SU-DHL-6 (cell line): ENCODE data around the gene ZNF667.

ENCODE experiments used
- H2AFZ ChIP-seq: fragments of 200-600 bp; sonication (generic); 2 replicates; pipeline ENCODE4 v1.6.1; 2014; ENCODE audit warnings: low read depth, mild to moderate bottlenecking, moderate library complexity, mixed read lengths, antibody characterized with exemption, low read length; ENCODE audit not compliant: severe bottlenecking
- H3F3A ChIP-seq: fragments of 200-600 bp; shearing (Covaris generic); 2 replicates; pipeline ENCODE4 v1.6.0; 2016; ENCODE audit warnings: antibody characterized with exemption, mild to moderate bottlenecking; ENCODE audit not compliant: insufficient read depth
- H3K27ac ChIP-seq: fragments of 200-600 bp; sonication (generic); 2 replicates; pipeline ENCODE4 v1.5.1; 2016; ENCODE audit warnings: low read depth, mild to moderate bottlenecking, low read length, moderate library complexity, mixed read lengths
- H3K27me3 ChIP-seq: fragments of 200-600 bp; sonication (generic), shearing (Covaris generic); 2 replicates; pipeline ENCODE4 v1.6.0; 2014; ENCODE audit warnings: mild to moderate bottlenecking, low read length
- H3K36me3 ChIP-seq: fragments of 200-600 bp; sonication (generic); 2 replicates; pipeline ENCODE4 v1.6.1; 2014; ENCODE audit warnings: mild to moderate bottlenecking, low read length, mixed read lengths
- H3K4me2 ChIP-seq: fragments of 300-600, 200-600 bp; shearing (Covaris generic), sonication (generic); 2 replicates; pipeline ENCODE4 v1.6.0; 2014; ENCODE audit warnings: low read length, low read depth, mild to moderate bottlenecking; ENCODE audit not compliant: poor library complexity, severe bottlenecking
- H3K4me3 ChIP-seq: fragments of 200-600 bp; sonication (generic); 2 replicates; pipeline ENCODE4 v1.5.1; 2014; ENCODE audit warnings: antibody characterized with exemption, low read length, mild to moderate bottlenecking, mixed read lengths; ENCODE audit not compliant: insufficient read depth, poor library complexity, severe bottlenecking
- H3K79me2 ChIP-seq: fragments of 200-600 bp; sonication (generic); 2 replicates; pipeline ENCODE4 v1.6.1; 2014; ENCODE audit warnings: mild to moderate bottlenecking, low read length, moderate library complexity; ENCODE audit not compliant: insufficient read depth
- H3K9ac ChIP-seq: fragments of 200-600 bp; sonication (generic); 2 replicates; pipeline ENCODE4 v1.7.0; 2014; ENCODE audit warnings: mild to moderate bottlenecking, low read length
- H3K9me2 ChIP-seq: fragments of 200-600 bp; sonication (generic); replicated peaks from 2 replicates; pipeline ENCODE4 v1.6.1; 2014; ENCODE audit warnings: low read length; ENCODE audit not compliant: insufficient read depth
- H3K9me3 ChIP-seq: fragments of 200-600 bp; sonication (generic); 2 replicates; pipeline ENCODE4 v1.6.1; 2014; ENCODE audit warnings: low read length, mixed read lengths; ENCODE audit not compliant: insufficient read depth
- H4K20me1 ChIP-seq: fragments of 200-600 bp; sonication (generic); 2 replicates; pipeline ENCODE4 v1.6.1; 2014; ENCODE audit warnings: low read depth, mild to moderate bottlenecking, antibody characterized with exemption, low read length, moderate library complexity, mixed read lengths
- CTCF ChIP-seq: fragments of 200-600 bp; sonication (generic); IDR thresholded peaks from one replicate; pipeline ENCODE4 v1.5.1; 2017; ENCODE audit warnings: antibody characterized with exemption, mild to moderate bottlenecking, low read length, moderate library complexity; ENCODE audit not compliant: insufficient read depth, poor library complexity, severe bottlenecking
- EZH2phosphoT487 ChIP-seq: fragments of 200-600 bp; sonication (generic), shearing (Covaris generic); conservative IDR thresholded peaks from 2 replicates; pipeline ENCODE4 v1.6.1; 2018; ENCODE audit warnings: mild to moderate bottlenecking, antibody characterized with exemption, low read length, moderate library complexity, mixed read lengths

Gene ZNF667

GRCh38 chr19:56393119-56394012 is 83.8 kb downstream of the ZNF667 start, which contains the start of gene ZNF582:
ZNF582 (minus strand) TSS chr19:56393534; CDS start chr19:56391752, 1,782 bp downstream.
- Histone ChIP-seq H3K27ac (peak within 1 kb of the TSS; percentile 42; the same call in 1 of the 2 replicates), H3K4me3 (peak within 1 kb of the TSS; percentile 53), H3K9me3 (peaks cover 18% of the 10 kb centered on the region; the same call in 1 of the 2 replicates)

More at GRCh38 chr19:56393119-56394012, 83.8 kb downstream of the ZNF667 start, which contains the start of gene ZNF582:
- H3K9me2 ChIP-seq: no peaks in the 10 kb centered on the region
- peak within 1 kb of the TSS; percentile 49 for H2AFZ ChIP-seq
- TF ChIP-seq CTCF: peak; percentile 43
- TF ChIP-seq EZH2phosphoT487: no peak
- no peaks in the 10 kb centered on the region for H4K20me1 ChIP-seq
- H3K79me2 ChIP-seq: no peaks in the 10 kb centered on the region
- H3F3A ChIP-seq: no peaks in the 10 kb centered on the region
- H3K9ac ChIP-seq: peak within 1 kb of the TSS; percentile 55
- no peaks in the 10 kb centered on the region for H3K27me3 ChIP-seq
- peak within 1 kb of the TSS; percentile 44 for H3K4me2 ChIP-seq
- no peaks in the 10 kb centered on the region for H3K36me3 ChIP-seq
